Stomach smooth muscle (tissue), 2 donors: ENCODE results near the gene PNMA8C.
"Not testable (repeated sequence)": the region's sequence is repeated elsewhere in the genome, so short reads cannot be mapped to it uniquely, and the experiment has no call there.

Experiments used
- H3K27ac ChIP-seq: one replicate; pipeline ENCODE4 v1.7.0; 2013; ENCODE audit warnings: mild to moderate bottlenecking, low read length, inconsistent platforms
- H3K27me3 ChIP-seq, 2 donors: one replicate each; pipeline ENCODE4 v1.7.0; 2013; ENCODE audit warnings: low read length in 2 of 2; ENCODE audit not compliant: insufficient read depth in 2 of 2, control insufficient read depth in 1 of 2
- H3K36me3 ChIP-seq, 2 donors: one replicate each; pipeline ENCODE4 v1.7.0; 2013; ENCODE audit warnings: low read length in 2 of 2; ENCODE audit not compliant: control insufficient read depth in 2 of 2, insufficient read depth in 2 of 2
- H3K4me1 ChIP-seq: one replicate; pipeline ENCODE4 v1.7.0; 2013; ENCODE audit warnings: low read length; ENCODE audit not compliant: control insufficient read depth, insufficient read depth
- H3K4me3 ChIP-seq, 2 donors: one replicate each; pipeline ENCODE4 v1.7.0; 2013; ENCODE audit warnings: low read length in 2 of 2
- H3K9ac ChIP-seq, 2 donors: one replicate each; pipeline ENCODE4 v1.7.0; 2013; ENCODE audit warnings: low read length in 2 of 2, mild to moderate bottlenecking in 1 of 2
- H3K9me3 ChIP-seq, 2 donors: one replicate each; pipeline ENCODE4 v1.7.0; 2013; ENCODE audit warnings: low read length in 2 of 2; ENCODE audit not compliant: control insufficient read depth in 2 of 2
- donor health status: healthy.
- donor health status: Pancreatic carcinoma.

PNMA8C gene

GRCh38 chr19:46380690-46381089, 48.0 kb downstream of the PNMA8C start:
- Histone ChIP-seq H3K36me3 (peaks cover 28 to 38% of the 10 kb centered on the region in 2 donors), H3K27me3 (no peaks in the 10 kb centered on the region), H3K27ac (no peak overlapping the region)

GRCh38 chr19:46378268-46378667, 50.5 kb downstream of the PNMA8C start:
- Histone ChIP-seq H3K4me3 (no peak overlapping the region), H3K27me3 (no peaks in the 10 kb centered on the region), H3K4me1 (peaks cover 24% of the 10 kb centered on the region), H3K36me3 (peaks cover 17 to 27% of the 10 kb centered on the region in 2 donors), H3K9me3 (no peaks in the 10 kb centered on the region), H3K9ac (no peak overlapping the region), H3K27ac (no peak overlapping the region)

More at GRCh38 chr19:46380690-46381089, 48.0 kb downstream of the PNMA8C start:
- H3K4me3 ChIP-seq = no peak overlapping the region
- no peak overlapping the region for H3K9ac ChIP-seq
- H3K9me3 ChIP-seq = no peaks in the 10 kb centered on the region
- peaks cover 12% of the 10 kb centered on the region for H3K4me1 ChIP-seq

- Histone ChIP-seq H3K4me3 (no peak overlapping the region), H3K27ac (no peak overlapping the region), H3K9me3 (no peaks in the 10 kb centered on the region), H3K36me3 (peaks cover 14 to 15% of the 10 kb centered on the region in 2 donors), H3K27me3 (no peaks in the 10 kb centered on the region), H3K9ac (no peak overlapping the region), H3K4me1 (peaks cover 33% of the 10 kb centered on the region)
Measured at GRCh38 chr19:46376241-46377153, 52.2 kb downstream of the PNMA8C start.

- H3K9me3 ChIP-seq, H3K27ac ChIP-seq, H3K4me3 ChIP-seq, H3K9ac ChIP-seq, H3K27me3 ChIP-seq: not testable (repeated sequence)
- peaks cover 33% of the 10 kb centered on the region for H3K4me1 ChIP-seq
- H3K36me3 ChIP-seq = peaks cover 10 to 12% of the 10 kb centered on the region in 2 donors
Measured at GRCh38 chr19:46375476-46376067, 53.2 kb downstream of the PNMA8C start.
